Activated CD4-positive, alpha-beta T cell treated with anti-CD3 and anti-CD28 coated beads for 4 hours (primary cell): Measurements from ENCODE around the gene TAF10.

Experiments
- DNase-seq, 2 donors: peaks; one replicate each; pipeline ENCODE4 v3.0.0-alpha.2; 2020

Gene TAF10

DNA sequence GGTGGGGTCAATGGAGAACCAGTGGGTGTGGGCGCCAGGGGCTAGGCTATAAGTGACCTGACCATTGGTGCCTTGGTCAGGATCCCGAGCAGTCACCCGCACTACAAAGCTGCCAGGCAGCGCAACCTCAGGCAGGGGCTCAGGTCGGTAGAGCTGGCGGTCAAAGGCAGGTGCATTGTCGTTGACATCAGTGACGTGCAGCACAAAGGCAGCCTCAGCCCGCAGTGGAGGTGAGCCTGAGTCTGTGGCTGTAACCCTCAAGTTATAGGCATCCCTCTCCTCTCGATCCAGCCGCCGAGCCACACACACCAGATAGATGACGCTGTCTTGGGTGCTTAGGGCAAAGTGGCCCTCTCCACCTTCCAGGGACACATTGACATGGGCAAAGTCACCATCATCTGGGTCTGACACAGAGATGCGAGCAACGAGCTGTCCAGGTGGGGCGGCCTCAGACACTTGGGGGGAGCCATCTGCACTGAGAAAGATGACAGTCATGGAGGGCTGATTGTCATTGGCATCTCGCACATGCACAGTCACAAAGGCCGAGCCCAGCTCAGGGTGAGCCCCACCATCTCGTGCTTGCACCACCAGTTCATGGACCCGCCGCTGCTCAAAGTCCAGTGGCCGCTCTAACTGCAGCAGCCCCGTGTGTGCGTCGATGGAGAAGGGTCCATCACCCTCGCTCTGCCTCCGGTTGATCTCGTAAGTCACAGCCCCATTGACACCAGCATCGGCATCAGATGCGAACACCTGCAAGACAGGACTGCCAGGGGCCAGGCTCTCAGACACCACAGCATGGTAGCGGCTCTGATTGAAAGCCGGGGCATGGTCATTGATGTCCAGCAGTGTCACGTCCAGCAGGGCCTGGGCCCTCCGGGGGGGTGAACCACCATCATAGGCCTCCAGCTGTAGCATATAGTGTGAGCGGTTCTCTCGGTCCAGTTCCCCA lies 28.3 kb upstream of the TAF10 start:
- no peak for DNase-seq

DNA sequence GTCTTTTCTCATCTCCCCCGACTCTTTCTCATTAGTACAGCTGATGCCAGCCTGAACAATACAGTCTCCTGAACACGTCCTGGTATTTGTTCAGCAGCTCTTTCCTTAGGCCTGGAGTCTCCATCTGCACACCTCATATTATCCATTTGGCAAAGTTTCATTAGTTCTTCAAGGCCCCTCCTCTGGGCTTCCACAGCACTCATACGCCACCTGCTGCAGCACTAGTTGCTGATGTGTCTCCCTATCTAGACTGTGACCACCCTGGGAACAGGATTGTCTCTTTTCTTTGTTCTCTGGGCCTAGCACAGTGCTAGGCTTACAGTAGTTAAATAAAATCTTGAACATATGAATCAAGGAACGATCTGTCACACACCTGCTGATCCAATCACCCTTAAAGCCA lies 26.4 kb upstream of the TAF10 start:
- no peak for DNase-seq

DNA sequence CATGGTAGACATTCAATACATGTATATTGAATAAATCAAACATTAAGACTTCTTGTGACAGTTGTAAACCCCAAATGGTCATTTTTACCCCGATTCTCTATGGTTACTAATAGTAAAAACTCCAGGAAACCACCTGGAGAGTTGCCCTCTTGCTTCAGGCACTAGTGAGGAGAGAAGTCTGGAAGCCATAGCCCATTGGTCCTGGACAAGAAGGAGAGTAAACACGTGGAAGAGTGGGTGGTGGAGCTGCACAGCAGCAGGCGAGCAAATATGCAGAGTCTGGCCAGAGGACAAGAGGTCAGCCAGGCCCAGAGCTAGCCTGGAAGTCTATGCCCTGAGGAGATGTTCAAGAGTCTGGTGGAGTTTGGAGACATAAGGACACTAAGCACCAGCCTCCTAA lies 25.9 kb upstream of the TAF10 start:
- DNase-seq, result no peak

DNA sequence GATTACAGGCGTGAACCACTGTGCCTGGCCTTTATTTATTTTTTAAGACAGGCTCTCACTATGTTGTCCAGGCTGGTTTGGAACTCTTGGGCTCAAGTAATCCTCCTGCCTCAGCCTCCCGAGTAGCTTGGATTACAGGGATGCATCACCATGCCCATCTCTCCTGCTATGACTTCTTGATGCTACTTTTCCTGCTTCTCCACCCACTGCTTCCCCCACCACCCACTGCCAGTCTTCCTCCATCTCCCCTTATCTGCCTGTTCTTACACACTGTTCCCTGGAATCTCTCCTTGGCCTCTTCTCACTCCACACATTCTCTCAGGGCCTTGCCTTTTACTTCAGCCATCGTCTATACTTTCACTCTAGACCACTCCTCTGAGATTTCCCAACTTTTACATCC lies 24.5 kb upstream of the TAF10 start:
- DNase-seq, result no peak

DNA sequence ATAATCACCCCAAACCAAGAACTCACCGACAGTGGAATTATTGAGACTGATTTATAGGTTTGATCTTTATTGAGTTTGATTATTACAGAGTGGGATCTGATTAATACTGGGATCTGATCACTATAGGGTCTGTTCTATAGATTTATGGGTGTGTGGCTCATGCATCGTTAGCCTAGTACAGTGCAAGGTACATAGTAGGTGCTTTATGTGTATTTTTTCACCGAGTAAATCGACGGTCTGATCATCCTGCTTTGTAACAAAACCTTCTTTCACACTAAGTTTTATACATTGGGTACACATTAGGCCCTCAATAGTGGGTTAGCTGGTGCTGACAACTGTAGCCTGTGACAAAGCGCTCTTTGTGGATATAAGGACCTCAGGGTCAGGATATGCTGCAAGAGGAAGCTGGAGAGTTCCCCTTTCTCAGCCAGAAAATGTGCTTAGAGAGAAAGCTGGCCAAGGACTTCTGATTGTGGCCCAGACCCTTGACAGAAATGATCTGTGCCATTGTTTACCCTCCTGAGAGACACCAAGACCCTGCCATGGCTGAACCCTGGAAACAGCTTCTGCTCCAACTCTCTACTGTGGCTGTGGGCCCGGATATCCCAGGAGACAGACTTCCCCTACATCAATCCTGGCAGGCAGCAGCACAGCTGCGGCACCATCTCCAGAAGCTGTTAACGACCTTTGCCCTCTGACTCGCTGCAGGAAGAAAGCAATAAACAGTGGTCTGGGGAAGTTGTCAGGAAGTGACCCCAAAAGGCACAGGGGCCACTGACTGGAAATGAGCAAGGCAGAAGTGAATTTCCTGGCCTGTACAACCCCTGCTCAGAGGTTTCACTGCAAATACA lies 23.3 kb upstream of the TAF10 start:
- no peak for DNase-seq

DNA sequence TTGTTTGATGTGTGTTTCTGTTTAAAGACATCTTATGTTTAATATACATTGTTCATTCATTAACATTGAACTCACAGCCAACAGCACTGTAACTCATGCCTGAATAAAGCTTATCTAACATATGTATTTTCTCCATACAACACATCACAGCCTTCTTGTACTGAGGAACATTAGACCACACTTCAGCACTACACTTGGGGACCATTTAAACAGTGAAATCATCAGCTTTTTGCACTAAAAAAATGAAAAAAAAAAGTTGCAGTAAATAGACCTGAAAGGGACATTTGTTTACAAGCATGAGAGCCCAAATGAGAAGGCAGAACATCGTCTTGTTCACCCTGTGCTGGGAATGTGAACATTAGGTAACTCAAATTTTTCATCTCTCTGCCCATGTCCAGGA lies 22.5 kb upstream of the TAF10 start:
- no peak for DNase-seq

DNA sequence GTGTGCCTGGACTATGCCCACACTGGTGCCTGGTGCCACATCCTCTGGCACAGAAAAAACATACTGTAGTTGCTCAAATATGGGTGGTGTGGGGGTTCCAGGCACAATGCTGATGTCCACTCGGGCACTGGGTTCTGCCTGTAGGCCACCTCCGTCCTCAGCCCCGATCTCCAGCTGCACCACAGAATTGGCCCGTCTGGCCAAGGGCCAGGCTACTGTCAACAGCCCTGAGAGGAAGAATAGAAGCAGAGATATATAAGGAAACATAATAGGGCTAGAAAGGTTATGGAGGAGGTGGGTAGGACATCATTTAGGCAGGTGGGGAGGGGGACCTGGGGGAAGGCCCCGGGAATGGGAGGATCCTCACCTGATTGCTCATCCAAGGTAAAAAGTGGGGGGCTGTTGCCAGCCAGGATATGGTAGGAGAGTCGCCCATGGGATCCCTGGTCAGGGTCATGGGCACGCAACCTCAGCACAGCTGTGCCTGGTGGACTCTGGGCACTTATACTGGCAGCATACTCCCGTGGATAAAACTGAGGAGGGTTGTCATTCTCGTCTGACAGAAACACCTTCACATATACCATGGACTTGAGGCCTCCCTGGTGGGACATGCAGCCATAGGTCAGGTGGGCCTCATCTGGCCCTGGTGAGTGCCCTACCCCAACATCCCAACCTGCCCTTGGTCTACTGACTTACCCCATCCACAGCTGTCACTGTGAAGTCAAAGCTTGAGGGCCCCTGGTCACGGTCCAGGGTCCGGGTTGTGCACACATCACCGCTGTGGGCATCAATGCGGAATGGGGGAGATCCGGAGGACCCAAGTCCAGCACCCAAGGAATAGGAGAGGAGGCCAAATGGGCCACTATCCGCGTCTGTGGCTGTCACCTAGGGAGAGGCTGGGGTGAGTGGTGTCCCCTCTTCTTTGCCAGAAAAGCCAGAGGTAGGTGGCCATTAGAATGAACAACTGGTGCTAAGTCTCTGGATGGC lies 21.7 kb upstream of the TAF10 start:
- no peak for DNase-seq

DNA sequence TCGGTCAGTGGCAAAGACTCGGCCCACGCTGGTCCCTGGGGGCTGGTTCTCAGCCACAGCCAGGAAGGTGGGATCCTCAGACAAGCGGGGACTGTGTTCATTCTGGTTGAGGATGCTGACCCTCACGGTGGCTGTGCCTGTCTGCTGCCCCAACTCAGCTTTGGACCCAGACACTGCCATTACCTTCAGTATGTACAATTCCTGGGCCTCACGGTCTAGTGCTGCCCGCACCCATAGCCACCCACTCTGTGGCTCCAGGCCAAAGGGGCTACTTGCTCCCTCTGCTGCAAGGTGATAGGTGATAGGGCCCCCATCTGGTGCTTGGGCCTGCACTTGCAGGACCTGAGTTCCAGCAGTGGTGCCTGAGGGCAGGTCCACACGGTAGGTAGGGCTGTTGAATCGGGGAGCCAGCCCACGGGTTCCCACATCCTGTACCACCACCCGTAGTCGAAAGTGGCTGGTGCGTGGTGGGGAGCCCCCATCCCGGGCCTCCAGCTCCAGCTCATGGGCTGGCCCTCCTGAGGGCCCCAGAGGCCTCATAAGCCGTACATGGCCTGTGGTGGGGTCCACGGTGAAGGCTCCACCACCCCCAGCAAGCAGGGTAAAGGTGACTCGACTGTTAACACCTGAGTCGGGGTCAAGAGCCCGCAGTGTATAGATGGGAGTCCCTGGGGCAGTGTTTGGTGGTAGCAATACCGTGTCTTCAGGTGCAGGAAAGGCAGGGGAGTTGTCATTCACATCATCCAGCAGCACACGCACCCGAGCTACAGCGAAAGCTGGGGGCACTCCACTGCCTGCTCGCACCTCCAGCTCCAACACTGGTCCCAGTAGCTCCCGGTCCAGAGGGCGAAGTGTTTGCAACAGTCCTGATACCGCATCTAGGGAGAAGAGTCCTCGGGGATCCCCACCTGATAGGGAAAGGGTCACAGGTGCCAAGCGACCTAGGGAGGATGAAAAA lies 20.4 kb upstream of the TAF10 start:
- no peak for DNase-seq

DNA sequence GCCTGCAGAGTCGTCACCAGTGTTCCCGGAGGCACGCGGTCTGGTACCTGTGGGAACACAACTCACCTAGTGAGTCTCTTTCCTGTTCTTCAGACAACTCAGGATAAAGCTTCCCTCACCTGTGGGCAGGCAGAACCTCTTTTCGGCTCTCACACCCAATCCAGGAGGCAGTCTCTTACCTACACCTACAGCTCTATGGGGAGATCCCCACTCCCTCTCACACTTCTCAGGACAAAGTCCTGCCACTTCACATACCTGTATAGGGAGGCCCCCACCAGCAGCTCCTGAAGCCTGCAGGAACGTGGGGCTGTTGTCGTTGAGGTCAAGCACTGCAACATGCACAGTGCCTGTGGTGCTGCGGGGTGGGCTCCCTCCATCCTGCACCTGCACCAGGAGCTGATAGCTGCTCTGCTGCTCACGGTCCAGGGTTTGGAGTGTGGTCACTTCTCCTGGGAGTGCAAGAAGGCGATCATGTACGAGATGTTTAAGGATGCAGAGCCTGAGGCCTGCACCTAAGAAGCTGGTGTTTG lies 19.4 kb upstream of the TAF10 start:
- DNase-seq, result no peak

DNA sequence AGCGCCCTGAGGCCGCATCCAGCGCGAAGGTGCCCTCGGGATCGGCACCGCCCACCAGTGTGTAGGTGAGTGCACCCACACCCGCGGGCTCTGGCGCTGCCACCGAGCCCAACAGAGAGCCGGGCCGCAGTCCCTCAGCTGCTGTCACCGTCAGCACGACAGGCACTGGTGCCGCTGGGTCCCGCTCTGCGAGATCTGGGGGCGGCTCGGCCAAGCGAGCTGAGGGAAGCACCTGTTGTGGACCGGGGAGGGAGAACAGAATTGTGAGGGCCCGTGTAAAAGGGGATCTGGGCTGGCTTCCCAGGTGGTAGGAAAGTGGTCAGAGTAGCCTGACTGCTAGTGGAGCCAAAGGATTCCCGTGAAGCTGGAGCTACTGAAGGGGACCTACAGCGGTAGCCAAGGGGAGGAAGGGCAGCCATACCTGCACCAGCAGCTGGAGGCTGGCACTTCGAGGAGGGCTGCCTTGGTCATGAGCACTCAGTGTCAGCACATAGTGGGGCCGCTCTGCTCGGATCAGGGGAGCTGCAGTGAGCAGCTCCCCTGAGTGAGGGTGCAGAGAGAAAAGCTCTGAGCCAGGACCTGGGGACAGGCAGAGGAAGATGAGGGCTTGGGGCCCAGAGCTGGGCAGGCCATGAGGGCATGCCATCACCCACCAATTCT lies 18.7 kb upstream of the TAF10 start:
- no peak for DNase-seq

DNA sequence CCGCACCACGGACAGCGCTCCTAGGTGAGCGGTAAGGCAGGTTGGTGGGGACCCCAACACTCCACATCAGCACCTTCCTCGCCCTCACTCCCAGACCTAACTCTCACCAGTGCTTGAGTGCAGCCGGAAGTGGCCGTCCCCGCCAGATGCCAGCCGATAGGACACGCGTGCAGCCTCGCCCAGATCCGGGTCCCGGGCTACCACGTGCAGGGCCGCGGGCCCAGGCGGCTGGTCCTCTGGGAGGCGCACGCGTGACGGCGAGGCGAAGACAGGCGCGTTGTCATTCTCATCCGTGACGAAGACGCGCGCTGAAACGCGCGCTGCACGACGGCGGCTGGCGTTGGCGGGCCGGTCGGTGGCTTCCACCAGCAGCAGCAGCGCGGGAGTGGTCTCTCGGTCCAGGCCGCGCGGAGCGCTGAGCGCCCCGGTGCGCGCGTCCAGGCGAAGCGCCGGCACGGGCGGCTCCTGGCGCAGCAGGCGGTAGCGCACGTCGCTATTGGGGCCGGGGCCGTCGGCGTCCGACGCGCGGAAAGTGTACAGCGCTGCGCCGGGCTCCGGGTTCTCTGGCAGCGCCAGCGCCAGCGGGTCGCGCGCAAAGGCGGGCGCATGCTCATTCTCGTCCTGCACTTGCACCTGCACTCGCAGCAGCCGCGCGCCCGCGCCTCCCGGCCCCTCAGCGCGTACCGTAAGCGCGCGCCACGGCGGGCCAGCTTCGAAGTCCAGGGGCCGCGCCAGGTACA lies 18.0 kb upstream of the TAF10 start:
- no peak for DNase-seq

DNA sequence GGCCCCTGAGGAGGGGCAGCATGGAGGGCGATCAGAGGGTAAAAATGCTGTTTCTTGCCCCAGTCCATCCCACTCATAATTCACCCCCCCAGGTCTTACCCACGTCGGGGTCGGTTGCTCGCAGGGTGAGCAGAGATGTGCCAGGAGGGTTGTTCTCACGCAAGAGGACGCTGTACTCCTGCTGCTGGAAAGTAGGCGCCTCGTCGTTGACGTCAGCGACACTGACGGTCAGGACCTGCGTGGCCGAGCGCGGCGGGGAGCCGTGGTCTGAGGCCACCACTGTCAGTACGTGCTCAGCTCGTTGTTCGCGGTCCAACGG lies 17.5 kb upstream of the TAF10 start:
- no peak for DNase-seq

DNA sequence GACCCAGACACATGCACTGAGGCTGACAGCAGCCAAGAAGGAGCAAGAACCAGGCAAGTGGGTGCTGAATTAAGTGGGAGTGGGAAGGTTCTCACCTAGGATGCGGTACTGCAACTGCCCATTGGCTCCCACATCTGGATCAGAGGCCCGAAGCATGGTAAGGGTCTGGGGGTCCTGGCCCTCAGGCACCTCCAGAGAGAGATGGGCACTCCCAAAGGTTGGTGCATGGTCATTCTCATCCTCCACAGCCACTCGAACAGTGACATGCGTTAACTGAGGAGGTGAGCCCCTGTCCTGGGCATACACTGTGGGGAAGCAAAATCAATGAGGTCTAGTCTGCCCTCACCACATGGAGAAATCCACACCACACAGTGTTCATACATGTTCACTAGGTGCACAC lies 16.5 kb upstream of the TAF10 start:
- no peak for DNase-seq

DNA sequence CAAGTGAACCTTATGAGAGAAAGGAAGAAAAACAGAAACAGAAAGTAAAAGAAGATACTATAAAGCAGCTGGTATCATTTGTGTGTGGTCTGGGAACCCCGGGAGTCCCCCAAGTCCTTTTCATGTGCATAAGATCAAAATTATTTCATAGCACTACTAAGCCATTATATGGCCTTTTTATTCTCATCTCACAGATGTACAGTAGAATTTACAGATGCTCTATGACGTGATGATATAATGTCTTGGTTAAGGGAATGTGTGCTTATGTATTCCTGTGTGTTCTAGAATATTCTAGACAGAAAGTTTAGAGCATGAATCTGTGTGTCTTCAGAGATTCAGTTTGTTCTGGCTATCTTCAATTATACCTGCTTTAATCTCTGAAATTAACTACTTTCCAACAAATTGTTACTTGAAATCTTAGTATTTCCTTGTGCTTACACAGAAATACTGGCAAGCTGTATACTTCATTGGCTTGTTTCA lies 15.8 kb upstream of the TAF10 start:
- no peak for DNase-seq

DNA sequence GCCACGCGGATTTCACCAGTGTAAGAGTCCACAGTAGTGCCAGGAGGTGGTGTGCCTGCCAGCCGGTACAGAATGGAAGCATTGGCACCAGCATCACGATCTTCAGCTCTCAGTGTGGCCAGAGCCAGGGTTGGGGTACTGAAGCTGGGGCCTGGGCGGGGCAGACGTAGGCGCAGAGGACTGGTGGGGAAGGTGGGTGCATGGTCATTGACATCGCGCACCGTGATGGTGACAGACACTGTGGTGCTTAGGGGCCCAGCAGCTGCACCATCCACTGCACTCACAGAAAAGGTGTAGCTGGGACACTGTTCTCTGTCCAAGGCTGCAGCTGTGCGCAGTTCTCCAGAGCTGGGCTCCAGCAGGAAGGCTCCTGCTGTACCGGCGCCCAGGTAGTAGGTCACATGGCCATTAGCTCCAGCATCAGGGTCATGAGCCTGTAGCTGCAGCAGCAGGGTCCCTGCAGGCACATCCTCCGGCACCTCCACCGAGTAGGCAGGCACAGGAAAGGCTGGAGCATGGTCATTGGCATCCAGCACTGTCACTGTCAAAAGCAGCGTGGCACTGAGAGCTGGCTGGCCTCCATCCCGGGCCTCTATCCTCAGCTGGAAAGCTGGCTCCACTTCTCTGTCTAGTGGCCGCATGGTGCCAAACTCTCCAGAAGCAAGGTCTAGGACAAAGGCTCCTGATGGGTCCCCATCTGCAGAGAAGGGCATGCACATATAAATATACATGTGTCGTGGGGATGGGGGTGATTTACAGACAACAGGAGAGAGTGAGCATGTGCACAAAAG lies 15.2 kb upstream of the TAF10 start:
- no peak for DNase-seq

DNA sequence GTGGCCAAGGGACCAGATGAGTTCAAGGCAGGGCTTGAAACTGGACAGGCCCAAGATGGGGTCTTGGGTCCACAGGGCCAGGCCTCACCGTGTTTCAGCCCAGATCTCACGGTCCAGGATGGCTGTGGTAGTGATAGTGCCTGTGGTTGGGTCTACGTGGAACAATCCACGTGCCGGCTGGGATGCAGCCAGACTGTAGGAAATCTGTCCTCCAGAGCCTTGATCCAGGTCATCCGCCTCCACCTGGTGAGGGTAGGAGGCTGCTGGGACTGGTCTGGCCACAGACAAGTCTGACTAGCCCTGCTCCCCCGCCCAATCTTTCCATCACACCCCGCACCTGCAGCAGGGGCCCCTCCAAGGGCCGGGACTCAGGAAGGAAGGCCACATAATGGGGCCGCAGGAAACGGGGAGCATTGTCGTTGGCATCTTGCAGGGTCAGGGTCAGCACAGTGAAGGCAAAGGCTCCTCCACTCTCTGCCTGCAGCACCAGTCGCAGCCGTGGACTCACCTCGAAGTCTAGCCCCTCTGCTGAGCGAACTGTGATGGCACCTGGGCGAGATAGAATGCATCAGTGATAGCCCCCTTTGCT lies 13.9 kb upstream of the TAF10 start:
- no peak for DNase-seq

DNA sequence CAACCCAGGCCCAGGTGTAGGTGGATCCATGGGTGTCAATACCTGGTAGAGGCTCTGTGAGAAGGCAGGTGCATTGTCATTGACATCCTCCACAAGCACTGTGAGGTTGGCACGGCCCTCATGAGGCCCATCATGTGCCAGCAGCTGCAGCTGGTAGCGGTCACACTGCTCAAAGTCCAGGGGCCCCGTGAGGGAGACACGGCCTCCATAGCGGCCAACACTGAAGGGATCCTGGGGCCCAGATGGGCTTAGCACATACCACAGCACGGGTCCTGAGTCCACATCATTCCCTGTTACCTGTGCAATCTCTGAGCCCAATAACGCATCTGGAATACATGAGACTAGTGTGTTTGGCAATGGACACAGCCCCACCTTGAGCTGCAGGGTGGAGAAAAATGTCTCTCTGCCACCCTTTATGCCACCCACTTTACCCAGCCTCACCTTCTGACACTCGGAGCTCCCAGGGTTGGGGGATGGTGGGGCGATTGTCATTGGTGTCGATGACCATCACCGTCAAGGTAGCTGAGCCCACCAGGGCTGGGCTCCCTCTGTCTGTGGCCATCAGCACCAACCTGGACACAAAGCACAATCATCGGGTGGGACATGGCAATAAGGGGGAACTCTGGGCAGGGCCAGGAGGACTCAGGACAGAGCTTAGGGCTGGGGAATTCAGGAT lies 13.3 kb upstream of the TAF10 start:
- no peak for DNase-seq
